ENCODE results near the gene CIRBP. TPM values are rescaled to one million over a fixed set of nuclear protein-coding genes. Genes with fewer than 3 reads are reported as not detected.
A peak's percentile ranks its signal among the peaks of the same experiment; 100 is the strongest.

CIRBP gene
- total and polyA plus RNA-seq, 2 of the 13 experiments (the other 11 are each of a cell fraction or from before 2014, with no cell fraction given), result 133 to 140 TPM

- TF ChIP-seq, protein P1, sequence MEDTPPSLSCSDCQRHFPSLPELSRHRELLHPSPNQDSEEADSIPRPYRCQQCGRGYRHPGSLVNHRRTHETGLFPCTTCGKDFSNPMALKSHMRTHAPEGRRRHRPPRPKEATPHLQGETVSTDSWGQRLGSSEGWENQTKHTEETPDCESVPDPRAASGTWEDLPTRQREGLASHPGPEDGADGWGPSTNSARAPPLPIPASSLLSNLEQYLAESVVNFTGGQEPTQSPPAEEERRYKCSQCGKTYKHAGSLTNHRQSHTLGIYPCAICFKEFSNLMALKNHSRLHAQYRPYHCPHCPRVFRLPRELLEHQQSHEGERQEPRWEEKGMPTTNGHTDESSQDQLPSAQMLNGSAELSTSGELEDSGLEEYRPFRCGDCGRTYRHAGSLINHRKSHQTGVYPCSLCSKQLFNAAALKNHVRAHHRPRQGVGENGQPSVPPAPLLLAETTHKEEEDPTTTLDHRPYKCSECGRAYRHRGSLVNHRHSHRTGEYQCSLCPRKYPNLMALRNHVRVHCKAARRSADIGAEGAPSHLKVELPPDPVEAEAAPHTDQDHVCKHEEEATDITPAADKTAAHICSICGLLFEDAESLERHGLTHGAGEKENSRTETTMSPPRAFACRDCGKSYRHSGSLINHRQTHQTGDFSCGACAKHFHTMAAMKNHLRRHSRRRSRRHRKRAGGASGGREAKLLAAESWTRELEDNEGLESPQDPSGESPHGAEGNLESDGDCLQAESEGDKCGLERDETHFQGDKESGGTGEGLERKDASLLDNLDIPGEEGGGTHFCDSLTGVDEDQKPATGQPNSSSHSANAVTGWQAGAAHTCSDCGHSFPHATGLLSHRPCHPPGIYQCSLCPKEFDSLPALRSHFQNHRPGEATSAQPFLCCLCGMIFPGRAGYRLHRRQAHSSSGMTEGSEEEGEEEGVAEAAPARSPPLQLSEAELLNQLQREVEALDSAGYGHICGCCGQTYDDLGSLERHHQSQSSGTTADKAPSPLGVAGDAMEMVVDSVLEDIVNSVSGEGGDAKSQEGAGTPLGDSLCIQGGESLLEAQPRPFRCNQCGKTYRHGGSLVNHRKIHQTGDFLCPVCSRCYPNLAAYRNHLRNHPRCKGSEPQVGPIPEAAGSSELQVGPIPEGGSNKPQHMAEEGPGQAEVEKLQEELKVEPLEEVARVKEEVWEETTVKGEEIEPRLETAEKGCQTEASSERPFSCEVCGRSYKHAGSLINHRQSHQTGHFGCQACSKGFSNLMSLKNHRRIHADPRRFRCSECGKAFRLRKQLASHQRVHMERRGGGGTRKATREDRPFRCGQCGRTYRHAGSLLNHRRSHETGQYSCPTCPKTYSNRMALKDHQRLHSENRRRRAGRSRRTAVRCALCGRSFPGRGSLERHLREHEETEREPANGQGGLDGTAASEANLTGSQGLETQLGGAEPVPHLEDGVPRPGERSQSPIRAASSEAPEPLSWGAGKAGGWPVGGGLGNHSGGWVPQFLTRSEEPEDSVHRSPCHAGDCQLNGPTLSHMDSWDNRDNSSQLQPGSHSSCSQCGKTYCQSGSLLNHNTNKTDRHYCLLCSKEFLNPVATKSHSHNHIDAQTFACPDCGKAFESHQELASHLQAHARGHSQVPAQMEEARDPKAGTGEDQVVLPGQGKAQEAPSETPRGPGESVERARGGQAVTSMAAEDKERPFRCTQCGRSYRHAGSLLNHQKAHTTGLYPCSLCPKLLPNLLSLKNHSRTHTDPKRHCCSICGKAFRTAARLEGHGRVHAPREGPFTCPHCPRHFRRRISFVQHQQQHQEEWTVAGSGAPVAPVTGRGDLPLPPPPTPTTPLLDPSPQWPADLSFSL (CRISPR knock-in tag; IDR thresholded peaks at IDR 0.05), result 0 out of 2 replicates have a peak, but pooled peaks have one; percentile 20
- TF ChIP-seq CEBPB (IDR thresholded peaks at IDR 0.05; ENCODE audit: borderline replicate concordance, low read depth, low read length), result no peak
- TF ChIP-seq MXI1 (IDR thresholded peaks at IDR 0.05; ENCODE audit: borderline replicate concordance, low read depth, low read length), result peak; percentile 30; the same call in 1 of the 3 replicates
- TF ChIP-seq TAF1 (CRISPR knock-in tag; IDR thresholded peaks at IDR 0.05), result peak; percentile 76; the same call in 1 of the 2 replicates
- TF ChIP-seq KAT8 (CRISPR knock-in tag; IDR thresholded peaks at IDR 0.05), result 0 out of 2 replicates have a peak, but pooled peaks have one; percentile 42
- TF ChIP-seq ZNF776 (CRISPR knock-in tag; IDR thresholded peaks at IDR 0.05), result no peak
- no peak for TF ChIP-seq ARID3A (IDR thresholded peaks at IDR 0.05; ENCODE audit: low read depth, low read length)
- TF ChIP-seq NFIB (CRISPR knock-in tag; IDR thresholded peaks at IDR 0.05; ENCODE audit: borderline replicate concordance), result no peak
- peak; percentile 71 for TF ChIP-seq SAP130 (CRISPR knock-in tag; IDR thresholded peaks at IDR 0.05; ENCODE audit: low read depth)
- peak; percentile 81 for TF ChIP-seq KDM2A (CRISPR knock-in tag; IDR thresholded peaks at IDR 0.05; ENCODE audit: borderline replicate concordance, low read depth)
- peak; percentile 68; the same call in 1 of the 2 replicates for TF ChIP-seq HOXA9 (CRISPR knock-in tag; IDR thresholded peaks at IDR 0.05; ENCODE audit: borderline replicate concordance)
- TF ChIP-seq, protein P2, sequence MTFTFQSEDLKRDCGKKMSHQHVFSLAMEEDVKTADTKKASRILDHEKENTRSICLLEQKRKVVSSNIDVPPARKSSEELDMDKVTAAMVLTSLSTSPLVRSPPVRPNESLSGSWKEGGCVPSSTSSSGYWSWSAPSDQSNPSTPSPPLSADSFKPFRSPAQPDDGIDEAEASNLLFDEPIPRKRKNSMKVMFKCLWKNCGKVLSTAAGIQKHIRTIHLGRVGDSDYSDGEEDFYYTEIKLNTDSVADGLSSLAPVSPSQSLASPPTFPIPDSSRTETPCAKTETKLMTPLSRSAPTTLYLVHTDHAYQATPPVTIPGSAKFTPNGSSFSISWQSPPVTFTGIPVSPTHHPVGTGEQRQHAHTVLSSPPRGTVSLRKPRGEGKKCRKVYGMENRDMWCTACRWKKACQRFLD (CRISPR knock-in tag; IDR thresholded peaks at IDR 0.05; ENCODE audit: borderline replicate concordance), result 0 out of 2 replicates have a peak, but pooled peaks have one; percentile 38
- TF ChIP-seq MEIS2 (CRISPR knock-in tag; IDR thresholded peaks at IDR 0.05), result peak; percentile 61
- no peak for TF ChIP-seq NR2C2 (CRISPR knock-in tag; IDR thresholded peaks at IDR 0.05; ENCODE audit: borderline replicate concordance)
- TF ChIP-seq ZNF503 (CRISPR knock-in tag; IDR thresholded peaks at IDR 0.05), result peak; percentile 71; the same call in 1 of the 2 replicates
- TF ChIP-seq TEAD3 (CRISPR knock-in tag; optimal IDR thresholded peaks at IDR 0.05; ENCODE audit: borderline replicate concordance), result peak; percentile 4
- no peak for TF ChIP-seq ZNF780A (CRISPR knock-in tag; IDR thresholded peaks at IDR 0.05)
- TF ChIP-seq MBD4 (IDR thresholded peaks at IDR 0.05; ENCODE audit: borderline replicate concordance, low read length), result no peak
These were observed 20.9 kb upstream of the CIRBP start, which contains the start of gene MIDN (continued) for GRCh38 chr19:1248139-1248785.

Data from HepG2 (cell line).